DND-41 (cell line): Measurements from ENCODE around the gene EZH1.
A peak's percentile ranks its signal among the peaks of the same experiment; 100 is the strongest.
"Not testable (repeated sequence)": the region's sequence is repeated elsewhere in the genome, so short reads cannot be mapped to it uniquely, and the experiment has no call there.

Experiments used
- ATAC-seq: fragments of 200-7000 bp; cut with Tn5 transposase; 3 replicates; pipeline ENCODE4 v1.9.1; 2021; ENCODE audit warnings: low read depth; ENCODE audit not compliant: insufficient read depth
- DNase-seq: peaks from one replicate; pipeline ENCODE4 v3.0.0-alpha.2; 2020
- H2AFZ ChIP-seq: 2 replicates; pipeline ENCODE4 v1.6.0; 2012; ENCODE audit warnings: low read depth, low read length
- H3K27ac ChIP-seq: 2 replicates; pipeline ENCODE4 v1.5.1; 2012; ENCODE audit warnings: low read length, inconsistent platforms
- H3K27me3 ChIP-seq: fragments of 200-600 bp; sonication (generic); 2 replicates; pipeline ENCODE4 v1.6.0; 2012; ENCODE audit warnings: low read length, mild to moderate bottlenecking, inconsistent platforms; ENCODE audit not compliant: insufficient read depth, poor library complexity
- H3K36me3 ChIP-seq: 2 replicates; pipeline ENCODE4 v1.5.1; 2012; ENCODE audit warnings: low read length, inconsistent platforms; ENCODE audit not compliant: insufficient read depth
- H3K4me1 ChIP-seq: 2 replicates; pipeline ENCODE4 v1.5.1; 2012; ENCODE audit warnings: mild to moderate bottlenecking, low read length; ENCODE audit not compliant: insufficient read depth
- H3K4me2 ChIP-seq: 2 replicates; pipeline ENCODE4 v1.6.0; 2012; ENCODE audit warnings: mild to moderate bottlenecking, moderate library complexity, low read length, inconsistent platforms; ENCODE audit not compliant: insufficient read depth
- H3K4me3 ChIP-seq, 2 experiments: fragments of 200-600 bp in 1 of 2; shearing (Covaris generic) in 1 of 2; 2 replicates each; pipeline ENCODE4 v1.5.1; 2012 to 2016; ENCODE audit warnings: inconsistent platforms in 2 of 2, low read length in 2 of 2, mild to moderate bottlenecking in 2 of 2, low read depth in 1 of 2, moderate library complexity in 1 of 2
- H3K79me2 ChIP-seq: 2 replicates; pipeline ENCODE4 v1.6.0; 2012; ENCODE audit warnings: low read length, inconsistent platforms; ENCODE audit not compliant: insufficient read depth
- H3K9ac ChIP-seq: 2 replicates; pipeline ENCODE4 v1.6.0; 2012; ENCODE audit warnings: low read depth, mild to moderate bottlenecking, inconsistent platforms, low read length, moderate library complexity
- H3K9me3 ChIP-seq: 2 replicates; pipeline ENCODE4 v1.5.1; 2012; ENCODE audit warnings: low read length, moderate library complexity, mild to moderate bottlenecking, inconsistent platforms; ENCODE audit not compliant: insufficient read depth, severe bottlenecking
- H4K20me1 ChIP-seq: 2 replicates; pipeline ENCODE4 v1.6.0; 2012; ENCODE audit warnings: low read length; ENCODE audit not compliant: insufficient read depth
- EZH2 ChIP-seq: IDR thresholded peaks from 3 replicates; pipeline ENCODE4 v1.6.1; 2012; ENCODE audit warnings: borderline replicate concordance, low read depth, mild to moderate bottlenecking, moderate library complexity, low read length, inconsistent platforms; ENCODE audit not compliant: severe bottlenecking
- TF ChIP-seq, protein P1 (sequence below): IDR thresholded peaks from 2 replicates; pipeline ENCODE4 v1.5.1; 2012; ENCODE audit warnings: borderline replicate concordance, low read length, moderate library complexity, mild to moderate bottlenecking; ENCODE audit not compliant: poor library complexity, severe bottlenecking; ENCODE audit errors: extremely low read depth

EZH1 gene

DNA sequence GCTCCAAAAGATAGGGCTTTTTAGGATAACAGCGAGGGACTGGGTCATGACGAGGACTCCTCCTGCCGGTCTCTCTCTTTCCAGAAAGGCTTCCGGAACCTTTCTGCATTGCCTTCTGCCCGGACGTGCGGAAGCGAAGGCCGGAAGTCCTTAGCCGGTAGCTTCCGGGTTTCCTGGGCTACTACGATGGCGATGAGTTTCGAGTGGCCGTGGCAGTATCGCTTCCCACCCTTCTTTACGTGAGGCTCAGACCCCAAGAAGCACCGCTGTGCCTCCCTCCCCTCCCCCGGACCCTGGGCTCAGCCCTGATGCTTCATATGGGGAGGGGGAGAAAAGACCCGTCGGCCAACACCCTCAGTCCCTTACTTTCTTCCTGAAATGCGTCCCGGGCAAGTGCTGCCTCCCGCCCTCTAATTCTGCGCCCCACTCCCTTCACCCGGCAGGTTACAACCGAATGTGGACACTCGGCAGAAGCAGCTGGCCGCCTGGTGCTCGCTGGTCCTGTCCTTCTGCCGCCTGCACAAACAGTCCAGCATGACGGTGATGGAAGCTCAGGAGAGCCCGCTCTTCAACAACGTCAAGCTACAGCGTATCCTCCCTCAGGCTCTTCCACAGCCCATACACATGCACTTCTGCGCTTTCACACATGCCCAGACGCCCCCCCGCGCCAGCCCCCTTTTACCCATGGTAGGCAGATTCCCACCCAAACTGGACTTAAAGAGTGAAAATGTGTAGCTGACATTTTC is 28.6 kb upstream of the EZH1 start, which contains the start of gene VPS25:
TSS of gene VPS25 (plus strand) at position 160 of the 746 bp plus-strand sequence. CDS start at position 187, 27 bp downstream.
- DNase-seq = peak; percentile 85

GRCh38 chr17:42772945-42773289 is 28.1 kb upstream of the EZH1 start:
- Histone ChIP-seq H3K9ac (peak overlapping the region; percentile 82), H3K4me1 (peaks cover 24% of the 10 kb centered on the region), H4K20me1 (no peaks in the 10 kb centered on the region), H3K4me3 (peak overlapping the region; percentile 61 to 93; a peak in 3 of 4 replicates), H3K27me3 (no peaks in the 10 kb centered on the region), H3K27ac (peak overlapping the region; percentile 88), H3K4me2 (peak overlapping the region; percentile 86), H2AFZ (peak overlapping the region; percentile 95), H3K79me2 (peaks cover 22% of the 10 kb centered on the region), H3K9me3 (no peaks in the 10 kb centered on the region), H3K36me3 (peaks cover 29% of the 10 kb centered on the region)
- ATAC-seq = peak; percentile 31
- no peak for DNase-seq
- TF ChIP-seq EZH2 = no peak
- TF ChIP-seq, protein P1, sequence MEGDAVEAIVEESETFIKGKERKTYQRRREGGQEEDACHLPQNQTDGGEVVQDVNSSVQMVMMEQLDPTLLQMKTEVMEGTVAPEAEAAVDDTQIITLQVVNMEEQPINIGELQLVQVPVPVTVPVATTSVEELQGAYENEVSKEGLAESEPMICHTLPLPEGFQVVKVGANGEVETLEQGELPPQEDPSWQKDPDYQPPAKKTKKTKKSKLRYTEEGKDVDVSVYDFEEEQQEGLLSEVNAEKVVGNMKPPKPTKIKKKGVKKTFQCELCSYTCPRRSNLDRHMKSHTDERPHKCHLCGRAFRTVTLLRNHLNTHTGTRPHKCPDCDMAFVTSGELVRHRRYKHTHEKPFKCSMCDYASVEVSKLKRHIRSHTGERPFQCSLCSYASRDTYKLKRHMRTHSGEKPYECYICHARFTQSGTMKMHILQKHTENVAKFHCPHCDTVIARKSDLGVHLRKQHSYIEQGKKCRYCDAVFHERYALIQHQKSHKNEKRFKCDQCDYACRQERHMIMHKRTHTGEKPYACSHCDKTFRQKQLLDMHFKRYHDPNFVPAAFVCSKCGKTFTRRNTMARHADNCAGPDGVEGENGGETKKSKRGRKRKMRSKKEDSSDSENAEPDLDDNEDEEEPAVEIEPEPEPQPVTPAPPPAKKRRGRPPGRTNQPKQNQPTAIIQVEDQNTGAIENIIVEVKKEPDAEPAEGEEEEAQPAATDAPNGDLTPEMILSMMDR = no peak

More for the DNA sequence above, 28.6 kb upstream of the EZH1 start, which contains the start of gene VPS25:
- ATAC-seq = peak; percentile 98
- no peaks in the 10 kb centered on the region for H3K27me3 ChIP-seq
- peak within 1 kb of the TSS; percentile 88 for H3K27ac ChIP-seq
- H3K79me2 ChIP-seq = peaks cover 22% of the 10 kb centered on the region
- no peaks in the 10 kb centered on the region for H4K20me1 ChIP-seq
- H3K9ac ChIP-seq = peak within 1 kb of the TSS; percentile 82
- H3K4me3 ChIP-seq = peak within 1 kb of the TSS; percentile 61 to 93
- peaks cover 24% of the 10 kb centered on the region for H3K4me1 ChIP-seq
- peaks cover 35% of the 10 kb centered on the region for H3K36me3 ChIP-seq
- H3K4me2 ChIP-seq = peak within 1 kb of the TSS; percentile 86
- TF ChIP-seq EZH2 = no peak
- TF ChIP-seq, protein P1 = peak; percentile 33
- peak within 1 kb of the TSS; percentile 95 for H2AFZ ChIP-seq
- no peaks in the 10 kb centered on the region for H3K9me3 ChIP-seq

DNA sequence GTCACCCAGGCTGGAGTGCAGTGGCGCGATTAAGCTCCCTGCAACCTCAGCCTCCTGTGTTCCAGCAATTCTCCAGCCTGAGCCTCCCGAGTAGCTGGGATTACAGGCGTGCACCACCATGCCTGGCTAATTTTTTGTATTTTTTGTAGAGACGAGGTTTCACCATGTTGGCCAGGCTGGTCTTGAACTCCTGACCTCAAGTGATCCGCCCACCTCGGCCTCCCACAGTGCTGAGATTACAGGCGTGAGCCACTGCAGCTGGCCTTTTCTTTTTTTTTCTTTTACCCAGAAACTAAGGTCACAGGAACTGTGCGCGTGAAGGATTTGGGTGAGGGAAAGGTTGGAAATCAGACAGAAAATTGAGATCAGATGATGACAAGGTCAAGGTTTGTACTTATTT is 25.1 kb upstream of the EZH1 start:
- not testable (repeated sequence) for H3K9ac ChIP-seq, H3K4me3 ChIP-seq, H3K27me3 ChIP-seq, DNase-seq, H3K36me3 ChIP-seq, H3K9me3 ChIP-seq, H2AFZ ChIP-seq, H3K27ac ChIP-seq, ATAC-seq, H4K20me1 ChIP-seq, H3K4me2 ChIP-seq
- Histone ChIP-seq H3K79me2 (peaks cover 22% of the 10 kb centered on the region), H3K4me1 (peaks cover 23% of the 10 kb centered on the region)

GRCh38 chr17:42768006-42768405 is 23.2 kb upstream of the EZH1 start:
- H3K4me1 ChIP-seq, H3K4me3 ChIP-seq, H3K9ac ChIP-seq, H3K27me3 ChIP-seq, H4K20me1 ChIP-seq, H3K27ac ChIP-seq, H2AFZ ChIP-seq, H3K36me3 ChIP-seq, DNase-seq, ATAC-seq, H3K9me3 ChIP-seq, H3K4me2 ChIP-seq, H3K79me2 ChIP-seq: not testable (repeated sequence)
